Activated naive CD4-positive, alpha-beta T cell treated with anti-CD3 and anti-CD28 coated beads, Interleukin-2, amount 50 U/mL, for 72 hours (primary cell): Measurements from ENCODE around the gene MIPEP. TPM values are rescaled to one million over a fixed set of nuclear protein-coding genes. Genes with fewer than 3 reads are reported as not detected.
A peak's percentile ranks its signal among the peaks of the same experiment; 100 is the strongest.
"Not testable (repeated sequence)": the region's sequence is repeated elsewhere in the genome, so short reads cannot be mapped to it uniquely, and the experiment has no call there.

ENCODE experiments used
- ATAC-seq, 2 donors: fragments of 150-1000 bp; cut with Tn5 transposase; 2 replicates each; pipeline ENCODE4 v1.10.0; 2021; ENCODE audit warnings: mild to moderate bottlenecking in 2 of 2, moderate library complexity in 2 of 2
- DNase-seq, 2 donors: peaks; one replicate each; pipeline ENCODE4 v3.0.0; 2021 to 2022; ENCODE audit warnings: low spot score in 2 of 2
- H3K27ac Mint-ChIP-seq, 2 donors: one replicate each; pipeline ENCODE4 v1.8.0; 2022; ENCODE audit warnings: mild to moderate bottlenecking in 2 of 2, mixed read lengths in 2 of 2
- H3K36me3 Mint-ChIP-seq, 2 donors: one replicate each; pipeline ENCODE4 v1.8.0; 2022; ENCODE audit warnings: mixed read lengths in 2 of 2
- H3K9me3 Mint-ChIP-seq, 2 donors: one replicate each; pipeline ENCODE4 v1.8.0; 2022; ENCODE audit warnings: mixed read lengths in 2 of 2
- total RNA-seq, 2 donors: library from RNA; stranded (reverse); gene quantifications; one replicate each; pipeline ENCODE4 v1.2.3, GENCODE V29; 2022

Gene MIPEP
- total RNA-seq, 2 donors from 2014 or later = 4.2 to 17.1 TPM

- H3K27ac Mint-ChIP-seq = no peak overlapping the region
- ATAC-seq = no peak
- H3K36me3 Mint-ChIP-seq = no peaks in the 10 kb centered on the region
- no peaks in the 10 kb centered on the region for H3K9me3 Mint-ChIP-seq
- no peak for DNase-seq
Measured at GRCh38 chr13:23898101-23898500, 8.9 kb upstream of the MIPEP start.

- ATAC-seq, H3K36me3 Mint-ChIP-seq, H3K27ac Mint-ChIP-seq: not testable (repeated sequence)
Measured at GRCh38 chr13:23897452-23897919, 8.3 kb upstream of the MIPEP start, which contains the start of gene C1QTNF9B. Gene C1QTNF9B, minus strand, starts transcription at chr13:23897502.

GRCh38 chr13:23894746-23895145 is 5.5 kb upstream of the MIPEP start:
- H3K9me3 Mint-ChIP-seq, DNase-seq, H3K36me3 Mint-ChIP-seq, H3K27ac Mint-ChIP-seq, ATAC-seq: not testable (repeated sequence)

More at GRCh38 chr13:23897452-23897919, 8.3 kb upstream of the MIPEP start, which contains the start of gene C1QTNF9B:
- DNase-seq, H3K9me3 Mint-ChIP-seq: not testable (repeated sequence)

GRCh38 chr13:23893791-23894190 is 4.6 kb upstream of the MIPEP start:
- not testable (repeated sequence) for H3K27ac Mint-ChIP-seq, DNase-seq, H3K36me3 Mint-ChIP-seq, ATAC-seq, H3K9me3 Mint-ChIP-seq

- Mint-ChIP-seq H3K27ac (peak overlapping the region; percentile 84 to 87), H3K36me3 (no peaks in the 10 kb centered on the region), H3K9me3 (no peaks in the 10 kb centered on the region)
- DNase-seq (no peak), ATAC-seq (peak in 1 of 2 donors; percentile 21)
Measured at GRCh38 chr13:23889615-23890607, 711 bp upstream of the MIPEP start.

- not testable (repeated sequence) for H3K9me3 Mint-ChIP-seq, DNase-seq
Measured at GRCh38 chr13:23884361-23884760, 4.8 kb downstream of the MIPEP start.

GRCh38 chr13:23883255-23883654 is 5.9 kb downstream of the MIPEP start:
- no peak for ATAC-seq
- DNase-seq = no peak

More at GRCh38 chr13:23884361-23884760, 4.8 kb downstream of the MIPEP start:
- H3K36me3 Mint-ChIP-seq, H3K27ac Mint-ChIP-seq, ATAC-seq: not testable (repeated sequence)

GRCh38 chr13:23881402-23881800 is 7.8 kb downstream of the MIPEP start:
- not testable (repeated sequence) for H3K27ac Mint-ChIP-seq, H3K9me3 Mint-ChIP-seq, ATAC-seq, DNase-seq, H3K36me3 Mint-ChIP-seq

More at GRCh38 chr13:23883255-23883654, 5.9 kb downstream of the MIPEP start:
- Mint-ChIP-seq H3K27ac (peak overlapping the region in 1 of 2 donors; percentile 9), H3K9me3 (no peaks in the 10 kb centered on the region), H3K36me3 (no peaks in the 10 kb centered on the region)

- ATAC-seq, H3K27ac Mint-ChIP-seq, DNase-seq, H3K9me3 Mint-ChIP-seq, H3K36me3 Mint-ChIP-seq: not testable (repeated sequence)
Measured at GRCh38 chr13:23880493-23881401, 8.5 kb downstream of the MIPEP start.

- H3K36me3 Mint-ChIP-seq = no peaks in the 10 kb centered on the region
- H3K9me3 Mint-ChIP-seq = no peaks in the 10 kb centered on the region
- H3K27ac Mint-ChIP-seq = no peak overlapping the region
- ATAC-seq = no peak
- DNase-seq = no peak
Measured at GRCh38 chr13:23877286-23877685, 11.9 kb downstream of the MIPEP start.

- Mint-ChIP-seq H3K27ac (no peak overlapping the region), H3K36me3 (no peaks in the 10 kb centered on the region), H3K9me3 (no peaks in the 10 kb centered on the region)
- no peak for DNase-seq
- ATAC-seq = no peak
Measured at GRCh38 chr13:23876265-23876664, 12.9 kb downstream of the MIPEP start.

- Mint-ChIP-seq H3K9me3 (no peaks in the 10 kb centered on the region), H3K36me3 (no peaks in the 10 kb centered on the region), H3K27ac (no peak overlapping the region)
- ATAC-seq = no peak
- no peak for DNase-seq
Measured at GRCh38 chr13:23871616-23872220, 17.5 kb downstream of the MIPEP start.

GRCh38 chr13:23870356-23871140 is 18.7 kb downstream of the MIPEP start:
- DNase-seq (no peak), ATAC-seq (no peak)
- H3K9me3 Mint-ChIP-seq = no peaks in the 10 kb centered on the region
- H3K36me3 Mint-ChIP-seq = no peaks in the 10 kb centered on the region
- H3K27ac Mint-ChIP-seq = no peak overlapping the region

- no peak for ATAC-seq
- no peak for DNase-seq
- H3K9me3 Mint-ChIP-seq = no peaks in the 10 kb centered on the region
- no peak overlapping the region for H3K27ac Mint-ChIP-seq
- no peaks in the 10 kb centered on the region for H3K36me3 Mint-ChIP-seq
Measured at GRCh38 chr13:23868521-23868920, 20.7 kb downstream of the MIPEP start.

GRCh38 chr13:23867027-23867491 is 22.1 kb downstream of the MIPEP start:
- Mint-ChIP-seq H3K27ac (no peak overlapping the region), H3K9me3 (no peaks in the 10 kb centered on the region), H3K36me3 (no peaks in the 10 kb centered on the region)
- DNase-seq = no peak
- ATAC-seq = no peak
